LNCaP clone FGC (cell line): ENCODE measurements around the gene CPT1A.

Experiments used
- DNase-seq: peaks from one replicate; pipeline ENCODE4 v3.0.0-alpha.2; 2011; ENCODE audit warnings: low read depth
- H3K4me3 ChIP-seq: 2 replicates; pipeline ENCODE4 v1.5.1; 2011; ENCODE audit warnings: mild to moderate bottlenecking, low read depth, low read length, control low read depth
- CTCF ChIP-seq: IDR thresholded peaks from 2 replicates; pipeline ENCODE4 v1.5.1; 2012; ENCODE audit warnings: mild to moderate bottlenecking; ENCODE audit not compliant: control insufficient read depth, insufficient read depth; ENCODE audit errors: extremely low read depth

Gene CPT1A

DNA sequence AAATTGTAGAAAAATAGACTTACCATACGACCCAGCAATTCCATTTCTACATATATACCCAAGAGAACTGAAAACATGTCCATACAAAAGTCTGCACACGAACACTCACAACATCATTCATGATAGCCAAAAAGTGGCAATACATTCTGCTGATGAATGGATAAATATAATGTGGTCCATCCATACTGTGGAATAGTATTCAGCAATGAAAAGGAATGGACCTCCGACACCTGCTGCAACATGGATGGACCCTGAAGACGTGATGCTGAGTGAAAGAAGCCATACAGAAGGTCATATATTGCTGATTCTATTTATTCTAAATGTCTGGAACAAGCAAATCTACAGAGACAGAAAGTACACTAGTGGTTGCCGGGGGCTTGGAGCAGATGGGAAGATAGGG lies 19.2 kb downstream of the CPT1A start:
- H3K4me3 ChIP-seq: no peak overlapping the region
- TF ChIP-seq CTCF: no peak
- no peak for DNase-seq

DNA sequence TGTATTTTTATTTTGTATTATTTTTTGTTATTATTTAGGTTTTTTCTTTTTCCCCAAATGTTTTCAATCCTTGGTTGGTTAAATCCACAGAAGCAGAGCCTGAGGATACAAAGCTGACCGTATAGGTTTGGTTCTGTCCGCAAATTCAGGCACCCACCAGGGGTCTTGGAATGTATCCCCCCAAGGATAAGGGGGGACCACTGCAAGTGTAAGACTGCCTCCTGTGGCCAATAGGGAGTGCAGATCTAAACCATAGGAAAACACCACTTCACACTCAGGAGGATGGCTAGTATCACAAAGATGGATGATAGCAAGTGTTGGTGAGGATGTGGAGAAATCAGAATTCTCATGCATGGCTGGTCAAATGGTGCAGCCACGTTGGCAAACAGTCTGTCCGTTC lies 20.0 kb downstream of the CPT1A start:
- no peak overlapping the region for H3K4me3 ChIP-seq
- no peak for TF ChIP-seq CTCF
- DNase-seq: no peak

- DNase-seq: no peak
- no peak for TF ChIP-seq CTCF
- H3K4me3 ChIP-seq: no peak overlapping the region
These were observed 22.4 kb downstream of the CPT1A start for GRCh38 chr11:68819362-68819761.

DNA sequence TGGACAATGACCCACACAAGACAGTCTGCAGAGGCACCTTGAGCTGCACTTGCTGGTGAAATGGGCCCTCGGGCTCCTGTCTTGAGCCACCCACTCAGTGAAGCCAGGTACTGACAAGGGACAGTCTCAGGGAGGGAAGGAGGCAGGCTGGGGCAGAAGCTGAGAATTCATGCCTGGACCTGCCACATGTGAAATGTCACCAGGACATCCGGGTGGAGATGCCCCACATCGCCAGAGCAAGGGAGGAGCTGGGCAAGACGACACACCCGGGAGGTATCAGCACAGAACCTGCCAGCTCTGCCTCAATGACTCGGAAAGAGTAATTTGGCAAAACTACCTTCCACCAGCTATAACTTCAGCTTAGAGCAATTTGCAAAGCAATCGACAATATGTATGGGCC lies 23.5 kb downstream of the CPT1A start:
- DNase-seq: no peak
- no peak for TF ChIP-seq CTCF
- H3K4me3 ChIP-seq: no peak overlapping the region

DNA sequence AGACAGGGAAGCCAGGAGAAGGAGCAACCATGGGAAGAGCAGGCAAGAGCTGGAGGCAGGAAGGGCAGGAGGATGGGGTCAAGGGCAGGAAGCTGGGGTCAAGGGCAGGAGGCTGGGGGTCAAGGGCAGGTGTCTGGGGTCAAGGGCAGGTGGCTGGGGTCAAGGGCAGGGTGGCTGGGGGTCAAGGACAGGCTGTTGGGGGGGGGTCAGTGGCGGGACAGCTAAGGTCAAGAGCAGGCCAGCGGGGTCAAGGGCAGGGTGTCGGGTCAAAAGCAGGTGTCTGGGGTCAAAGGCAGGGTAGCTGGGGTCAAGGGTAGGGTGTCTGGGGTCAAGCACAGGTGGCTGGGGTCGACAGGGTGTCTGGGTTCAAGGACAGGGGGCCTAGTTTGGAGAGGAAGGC lies 24.2 kb downstream of the CPT1A start:
- TF ChIP-seq CTCF: no peak
- DNase-seq: no peak
- no peak overlapping the region for H3K4me3 ChIP-seq

DNA sequence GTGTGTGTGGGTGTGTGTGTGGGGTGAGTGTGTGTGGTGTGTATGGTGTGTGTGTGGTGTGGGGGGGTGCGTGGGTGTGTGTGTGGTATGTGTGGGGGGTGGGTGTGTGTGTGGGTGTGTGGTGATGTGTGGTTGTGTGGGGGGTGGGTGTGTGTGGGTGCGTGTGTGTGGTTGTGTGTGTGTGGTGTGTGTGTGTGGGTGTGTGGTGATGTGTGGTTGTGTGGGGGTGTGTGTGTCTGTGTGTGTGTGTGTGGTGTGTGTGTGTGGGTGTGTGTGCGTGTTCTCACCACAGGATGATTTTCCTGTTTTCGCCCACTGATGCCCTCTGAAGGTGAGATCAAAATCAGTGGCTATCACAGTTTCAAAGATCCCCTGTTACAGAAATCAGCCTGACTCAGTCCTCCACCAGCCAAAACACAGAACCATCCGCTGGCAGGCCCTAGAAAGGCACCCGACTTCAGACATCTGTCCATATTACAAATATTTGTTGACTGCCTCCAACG lies 24.7 kb downstream of the CPT1A start:
- DNase-seq: no peak
- TF ChIP-seq CTCF: no peak

DNA sequence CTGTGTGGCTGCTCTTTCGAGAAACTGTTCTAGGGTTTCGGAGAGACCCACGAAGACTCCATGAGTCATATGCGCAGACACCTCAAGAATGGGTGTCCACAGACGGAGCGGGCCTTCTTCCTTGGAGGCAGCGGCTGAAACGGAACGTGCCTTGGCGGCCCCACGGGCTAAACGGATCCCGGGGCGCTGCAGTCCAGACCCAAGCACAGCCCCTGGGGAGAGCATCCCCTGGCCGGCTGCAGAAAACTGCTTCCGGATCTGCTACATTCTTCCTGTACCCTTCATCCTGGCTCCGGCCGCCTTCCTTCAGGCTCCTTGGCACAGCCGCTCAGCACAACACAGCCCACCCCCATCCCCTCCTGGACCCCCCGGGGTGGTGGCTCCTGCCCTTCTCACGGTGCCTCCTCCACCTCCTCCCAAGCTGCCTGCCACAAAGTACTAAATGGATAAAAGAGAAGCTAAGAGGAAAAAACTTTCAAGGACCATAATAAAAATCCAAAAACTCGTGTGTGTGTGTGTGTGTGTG lies 25.4 kb downstream of the CPT1A start:
- DNase-seq: no peak
- TF ChIP-seq CTCF: no peak

More for the DNA sequence above, 24.7 kb downstream of the CPT1A start:
- no peak overlapping the region for H3K4me3 ChIP-seq

More for the DNA sequence above, 25.4 kb downstream of the CPT1A start:
- no peak overlapping the region for H3K4me3 ChIP-seq
